ENCODE data around the gene PLEKHG7. TPM values are rescaled to one million over a fixed set of nuclear protein-coding genes. Genes with fewer than 3 reads are reported as not detected.
"Not testable (repeated sequence)": the region's sequence is repeated elsewhere in the genome, so short reads cannot be mapped to it uniquely, and the experiment has no call there.

PLEKHG7 gene
- total RNA-seq, 1 donor from 2014 or later: not detected

DNA sequence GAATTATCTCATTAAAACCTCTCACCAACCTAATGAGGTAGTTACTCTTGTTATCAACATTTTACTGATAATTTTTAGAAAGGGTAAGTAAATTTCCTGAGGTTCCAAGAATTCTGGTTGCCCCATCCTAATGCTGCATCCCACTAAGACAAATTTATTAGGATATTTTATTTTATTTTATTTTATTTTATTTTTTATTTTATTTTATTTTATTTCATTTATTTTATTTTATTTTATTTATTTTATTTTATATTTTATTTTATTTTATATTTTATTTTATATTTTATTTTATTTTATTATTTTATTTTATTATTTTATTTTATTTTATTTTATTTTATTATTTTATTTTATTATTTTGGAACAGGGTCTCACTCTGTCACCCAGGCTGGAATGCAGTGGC, 46.9 kb downstream of the PLEKHG7 start:
- DNase-seq: not testable (repeated sequence)

DNA sequence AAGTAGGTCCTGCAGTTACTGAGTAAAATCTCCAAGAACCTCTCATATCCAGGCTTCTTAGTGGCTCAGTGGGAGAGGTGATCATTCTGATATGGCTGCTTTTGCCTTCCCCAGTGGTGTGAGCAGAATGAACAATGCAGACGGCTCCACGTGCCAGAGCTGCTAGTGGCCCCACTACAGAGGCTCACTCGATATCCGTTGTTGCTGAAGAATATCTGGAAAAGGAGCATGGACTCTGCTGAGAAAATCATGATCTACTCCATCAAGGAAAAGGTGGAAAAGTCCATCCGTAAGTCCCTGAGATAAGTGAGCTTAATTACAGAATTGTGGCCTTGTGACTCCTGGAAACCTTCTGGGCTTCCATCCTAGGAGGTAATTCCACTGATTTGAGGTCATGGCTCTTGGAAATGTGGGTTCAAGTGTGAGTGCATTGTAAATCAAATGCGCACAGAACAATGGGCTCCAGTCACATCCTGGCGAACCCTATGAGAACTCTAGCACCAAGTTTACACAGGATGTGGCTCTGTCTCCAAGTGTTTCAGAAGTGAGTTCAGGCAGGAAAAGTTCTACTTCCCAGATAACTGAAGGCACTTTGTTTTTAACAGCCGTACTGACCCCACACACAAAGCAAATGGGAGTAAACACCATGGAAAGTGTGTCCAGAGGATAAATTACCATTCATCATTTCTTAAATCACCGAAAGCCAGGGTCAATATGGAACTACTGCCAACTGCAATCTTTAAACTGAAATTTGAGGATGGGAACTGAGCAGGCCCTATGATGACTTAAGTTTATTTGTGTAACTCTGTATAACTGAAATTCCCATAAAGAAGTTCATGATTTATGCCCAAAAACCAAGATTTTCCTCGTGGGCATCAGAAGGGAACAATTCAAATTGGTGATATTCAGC, 51.4 kb downstream of the PLEKHG7 start:
- no peak for DNase-seq

DNA sequence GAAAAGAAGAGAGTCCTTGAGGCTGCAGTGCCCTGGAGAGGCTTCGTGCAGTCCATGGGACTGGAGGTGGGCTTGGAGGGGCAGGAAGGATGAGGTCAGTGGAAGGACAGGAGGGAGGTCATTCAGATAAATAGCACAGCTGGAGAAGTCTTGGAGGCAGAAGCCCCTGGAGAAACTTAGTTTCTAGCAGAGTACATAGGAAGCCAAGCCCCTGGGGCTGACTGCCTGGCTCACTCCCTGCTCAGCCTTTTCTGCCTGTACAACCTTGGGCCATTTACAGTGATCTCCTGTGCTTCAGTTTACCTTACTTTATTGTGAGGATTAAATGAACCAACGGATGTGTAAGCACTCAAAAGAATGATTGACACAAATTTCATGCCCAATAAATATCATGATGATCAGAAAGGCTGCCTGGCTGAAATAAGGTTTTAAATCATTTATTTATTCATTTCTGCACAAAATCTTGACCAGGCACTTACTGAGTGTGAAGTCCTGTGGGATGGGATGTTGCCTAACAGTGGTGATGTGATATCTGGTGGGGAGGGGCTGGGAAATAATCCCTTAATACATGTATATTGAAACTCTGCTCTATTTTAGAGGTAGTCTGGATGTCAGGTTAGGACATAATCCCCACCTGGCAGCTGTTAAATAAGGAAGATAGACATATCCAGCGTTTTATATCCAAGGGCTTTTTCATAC, 54.3 kb downstream of the PLEKHG7 start:
- DNase-seq: no peak

DNA sequence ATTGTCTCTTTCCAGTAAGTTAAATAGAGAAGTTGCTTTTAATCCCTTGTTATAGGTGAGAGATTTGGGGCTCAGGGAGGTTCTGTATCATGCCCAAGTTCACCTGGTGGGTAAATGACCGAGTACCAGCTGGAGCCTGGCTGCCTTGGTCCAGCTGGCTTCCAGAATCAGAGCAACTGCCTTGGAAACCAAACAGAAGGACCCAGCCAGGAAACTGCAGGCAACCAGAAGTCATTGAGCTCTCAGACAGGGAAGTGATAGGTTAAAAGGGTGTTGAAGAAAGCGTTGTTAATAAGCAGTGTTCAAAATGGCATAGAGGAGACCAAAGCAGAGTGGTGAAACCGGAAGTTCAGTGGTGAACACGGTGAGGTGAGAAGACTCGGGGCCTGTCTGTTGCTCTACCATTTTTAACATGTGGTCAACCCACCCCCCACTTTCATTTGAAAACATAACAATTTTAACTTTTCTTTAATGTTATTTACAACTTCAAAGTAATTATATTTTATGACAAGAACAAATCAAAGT, 54.9 kb downstream of the PLEKHG7 start:
- DNase-seq: no peak

DNA sequence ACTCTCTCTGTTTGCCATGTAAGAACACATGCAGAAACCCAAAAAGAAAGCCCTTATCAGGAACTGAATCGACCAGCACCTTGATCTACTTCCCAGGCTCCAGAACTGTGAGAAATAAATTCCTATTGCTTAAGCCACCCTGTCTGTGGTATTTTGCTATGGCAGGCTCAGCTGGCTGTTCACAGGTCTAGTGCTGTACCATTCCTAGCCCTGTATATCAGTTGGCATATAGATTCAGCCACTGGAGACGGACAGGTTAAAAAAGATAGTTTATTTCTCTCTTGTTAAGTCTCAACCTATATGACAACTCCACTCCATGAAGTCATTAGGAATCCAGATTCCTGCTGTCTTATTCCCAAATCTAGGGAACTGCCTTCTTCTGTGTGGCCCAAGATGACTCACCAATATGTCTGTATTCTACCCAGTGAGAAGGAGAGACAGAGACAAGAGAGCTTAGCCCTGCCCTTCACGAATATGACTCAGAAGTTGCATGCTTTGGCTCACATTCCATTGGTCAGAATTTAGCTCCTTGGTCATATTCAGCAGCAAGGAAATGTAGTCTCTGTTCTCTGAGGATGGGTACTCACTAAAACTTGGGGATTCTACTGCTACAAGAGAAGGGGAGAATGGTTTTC, 57.0 kb downstream of the PLEKHG7 start:
- DNase-seq: no peak

DNA sequence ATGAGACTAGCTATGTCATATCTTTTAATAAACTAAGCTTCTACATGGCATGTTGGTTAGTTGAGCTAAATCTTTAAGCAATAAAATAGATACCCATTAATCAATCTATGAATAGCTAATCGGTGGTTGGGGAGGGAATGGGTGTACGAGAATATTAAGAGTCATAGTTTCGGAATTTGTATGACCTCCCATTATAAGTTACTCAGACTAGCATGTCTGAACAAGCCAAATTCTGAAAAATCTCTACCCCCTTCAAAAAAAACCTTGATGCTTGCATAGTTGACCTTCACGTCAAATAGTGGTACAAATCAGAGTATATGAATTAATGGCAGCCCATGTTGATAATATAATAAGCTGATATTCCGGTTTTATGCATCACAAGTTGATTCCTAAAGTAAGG, 60.0 kb downstream of the PLEKHG7 start:
- DNase-seq: no peak

DNA sequence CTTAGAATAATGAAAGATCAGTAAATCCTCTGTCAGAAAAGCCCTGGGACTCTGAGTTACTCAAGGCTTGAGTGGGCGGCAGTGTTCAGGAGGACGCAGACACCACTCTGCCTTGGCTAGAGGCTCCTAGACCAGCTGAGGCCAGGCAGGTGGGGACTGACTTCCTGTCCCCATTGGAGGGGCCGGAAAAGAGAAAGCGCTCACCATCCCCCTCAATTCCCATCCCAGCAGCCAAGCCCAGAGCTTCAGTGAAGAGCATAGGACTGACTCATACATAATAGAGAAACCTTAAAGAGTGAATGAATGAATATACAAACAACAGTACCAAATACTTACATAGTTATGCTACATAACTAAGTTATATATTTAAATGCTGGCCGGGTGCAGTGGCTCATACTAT, 62.0 kb downstream of the PLEKHG7 start:
- no peak for DNase-seq

DNA sequence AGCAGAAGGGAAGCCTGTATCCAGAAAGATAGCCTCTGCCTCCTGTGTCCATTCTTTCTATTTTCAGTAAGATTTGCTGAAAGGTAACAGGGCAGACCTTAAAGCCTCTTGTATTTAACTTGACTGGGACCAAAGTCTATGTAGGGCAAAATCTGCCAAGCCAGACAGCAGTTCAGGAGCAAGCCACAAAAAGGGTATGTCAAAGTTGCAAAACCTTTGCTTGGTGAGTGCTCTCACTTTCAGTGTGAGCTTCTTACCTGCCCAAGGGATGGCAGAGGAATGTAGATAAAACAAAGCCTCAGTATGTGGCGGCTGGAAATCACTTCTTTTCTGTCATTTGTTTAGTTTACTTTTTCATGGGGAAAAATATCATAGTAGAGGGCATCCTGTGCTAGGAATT, 63.1 kb downstream of the PLEKHG7 start:
- no peak for DNase-seq

DNA sequence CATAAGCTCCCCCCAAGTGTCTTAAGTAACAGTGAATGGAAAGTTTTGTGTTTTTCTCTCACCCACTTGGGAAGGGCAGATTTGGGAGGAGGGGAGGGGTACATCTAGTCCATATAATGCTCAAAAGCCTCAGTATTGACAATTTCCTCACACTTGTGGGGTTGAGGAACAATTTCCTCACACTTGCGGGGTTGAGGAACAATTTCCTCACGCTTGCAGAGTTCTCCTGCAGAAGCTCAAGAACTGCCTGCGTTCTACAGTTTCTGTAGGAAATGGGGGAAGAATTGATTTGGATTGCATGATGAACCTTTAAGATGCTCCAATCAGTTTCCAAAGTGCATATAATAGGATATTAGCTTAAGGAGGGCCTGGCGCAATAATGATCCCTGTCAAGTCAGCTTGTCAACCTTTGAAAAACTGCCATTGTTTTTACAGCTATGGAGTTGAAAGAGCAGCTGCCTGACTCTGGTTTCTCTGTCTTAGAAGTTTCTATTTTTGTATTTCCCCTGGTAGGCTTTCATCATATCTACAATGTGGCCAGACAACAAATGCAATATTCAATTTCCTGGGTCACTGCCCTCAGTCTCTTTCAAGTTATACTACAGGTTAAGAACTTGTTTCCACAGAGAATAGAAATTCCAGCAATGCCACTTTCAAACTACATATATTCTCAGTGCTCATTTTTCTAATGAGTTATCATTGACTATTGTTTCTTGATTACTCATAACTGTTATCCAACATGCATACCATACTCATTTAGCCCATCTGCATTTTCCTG, 66.5 kb downstream of the PLEKHG7 start:
- DNase-seq: no peak

DNA sequence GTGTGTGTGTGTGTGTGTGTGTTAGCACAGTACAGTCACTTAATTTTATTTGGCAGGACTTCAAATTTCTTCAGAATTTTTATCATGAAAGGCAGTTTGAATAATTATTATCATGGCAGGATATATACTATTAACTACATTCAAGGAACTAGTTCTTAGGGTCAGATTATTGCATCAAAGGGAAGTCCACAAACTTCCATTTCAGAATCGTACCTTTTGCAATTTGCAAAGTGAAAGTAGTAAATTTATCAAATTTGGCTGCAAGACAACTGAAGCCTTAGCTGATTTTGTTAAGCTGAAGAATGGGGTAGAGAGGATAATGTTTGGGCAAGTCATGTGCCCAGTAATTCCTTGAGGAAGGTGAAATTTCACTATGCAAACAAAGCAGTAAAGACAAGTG, 68.2 kb downstream of the PLEKHG7 start:
- no peak for DNase-seq

DNA sequence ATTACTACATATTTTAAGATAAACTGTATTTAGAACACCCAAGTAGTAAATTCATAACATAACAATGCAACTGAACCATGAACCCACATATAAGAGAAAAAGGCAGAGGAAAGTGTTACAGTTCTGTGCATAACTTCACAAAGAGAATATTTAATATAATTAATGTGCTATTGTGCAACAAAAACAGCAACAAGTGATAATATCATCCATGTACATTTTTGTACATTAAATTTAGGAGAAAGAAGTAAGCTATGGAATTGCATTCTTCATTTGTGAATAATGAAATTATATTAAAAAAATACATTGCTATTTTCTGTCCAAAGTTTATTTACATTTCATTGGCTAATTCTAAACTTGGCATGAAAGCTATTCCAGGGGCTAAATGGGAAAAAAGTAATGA, 72.6 kb downstream of the PLEKHG7 start:
- no peak for DNase-seq

DNA sequence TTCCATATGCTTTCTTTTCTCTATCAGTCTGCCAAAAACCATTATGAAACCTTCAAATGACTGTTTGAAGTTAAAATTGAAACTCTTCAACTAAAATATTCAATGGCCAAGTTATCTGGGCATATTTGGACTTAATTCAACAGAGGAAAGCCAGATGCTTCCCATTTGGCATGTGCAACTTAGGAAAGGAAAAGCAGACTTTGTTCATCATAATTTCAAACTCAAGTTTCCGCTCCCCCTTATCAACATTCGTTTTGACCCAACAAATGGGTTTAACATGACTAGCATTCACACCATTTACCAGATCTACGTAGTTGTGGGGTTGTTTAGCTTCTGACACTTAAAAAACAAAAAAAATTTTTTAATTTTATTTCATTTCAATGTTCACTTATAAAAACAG, 75.7 kb downstream of the PLEKHG7 start:
- no peak for DNase-seq

DNA sequence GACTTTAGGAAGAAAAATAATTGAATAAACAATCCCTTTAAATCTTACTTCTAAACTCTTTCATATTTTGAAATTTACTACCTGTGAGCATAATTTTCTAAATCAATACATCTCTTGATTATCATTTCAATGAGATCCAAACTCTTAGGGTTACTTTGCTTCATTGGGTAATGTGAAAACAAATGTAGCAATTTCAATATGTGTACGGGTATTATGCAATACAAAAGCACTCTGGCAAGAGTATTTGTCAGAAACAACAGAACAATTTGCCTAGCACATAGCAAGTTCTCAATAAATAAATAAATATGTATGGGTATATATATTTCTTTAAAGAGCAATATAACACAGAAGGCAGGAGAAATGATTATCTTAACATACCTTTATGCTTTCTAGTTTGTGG, 77.1 kb downstream of the PLEKHG7 start:
- DNase-seq: no peak

DNA sequence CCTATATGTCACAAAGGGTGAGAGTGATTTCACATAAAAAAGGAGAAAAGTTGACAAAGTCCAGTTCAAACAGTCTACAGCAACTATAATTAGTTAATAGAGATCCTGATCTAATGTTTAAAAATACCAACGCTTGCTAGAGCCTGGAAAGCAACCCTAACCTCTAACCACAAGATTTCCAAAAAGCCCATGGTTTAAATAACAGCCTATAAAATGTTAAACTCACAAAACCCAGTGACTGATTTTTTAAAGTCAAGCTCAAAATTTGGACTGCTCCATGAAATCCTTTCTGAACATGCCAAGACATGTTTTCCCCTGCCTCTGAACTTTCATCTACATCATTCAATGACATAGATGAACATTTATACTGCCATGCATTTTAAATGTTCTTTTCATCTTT, 81.6 kb downstream of the PLEKHG7 start:
- no peak for DNase-seq

DNA sequence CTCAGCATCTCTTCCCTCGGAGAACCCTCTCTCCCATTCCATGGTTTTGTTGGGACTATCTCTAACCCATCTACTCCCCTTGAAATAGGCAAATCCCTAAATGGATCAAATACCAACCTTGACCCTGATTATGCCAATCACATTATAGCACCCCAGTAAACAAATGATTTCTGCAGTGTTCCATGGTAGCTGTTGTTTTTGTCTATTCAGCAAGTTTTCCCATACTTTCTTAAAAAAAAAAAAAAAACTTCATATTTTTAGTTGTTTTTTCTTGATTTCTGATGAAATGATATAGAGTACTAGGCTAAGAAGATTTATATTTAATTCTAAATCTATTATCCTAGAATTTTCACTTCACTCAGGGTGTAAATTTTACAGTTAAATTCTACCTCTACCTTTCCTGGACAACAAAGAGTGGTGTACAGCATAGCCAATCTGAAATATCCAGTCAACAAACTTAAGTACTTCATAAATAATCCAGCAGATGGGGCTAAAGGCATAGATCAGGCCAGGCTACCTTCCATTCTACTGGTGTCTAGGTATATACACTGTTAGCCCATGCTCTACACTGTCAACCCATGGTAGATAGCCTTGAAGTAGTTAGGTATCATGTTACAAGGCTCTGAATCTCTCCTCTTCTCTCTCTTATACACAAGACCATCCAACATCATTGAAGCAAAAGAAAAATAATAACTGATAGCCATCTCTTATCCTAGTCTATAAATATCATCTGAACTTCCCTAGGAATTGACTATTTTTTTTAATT, 82.2 kb downstream of the PLEKHG7 start:
- DNase-seq: no peak

DNA sequence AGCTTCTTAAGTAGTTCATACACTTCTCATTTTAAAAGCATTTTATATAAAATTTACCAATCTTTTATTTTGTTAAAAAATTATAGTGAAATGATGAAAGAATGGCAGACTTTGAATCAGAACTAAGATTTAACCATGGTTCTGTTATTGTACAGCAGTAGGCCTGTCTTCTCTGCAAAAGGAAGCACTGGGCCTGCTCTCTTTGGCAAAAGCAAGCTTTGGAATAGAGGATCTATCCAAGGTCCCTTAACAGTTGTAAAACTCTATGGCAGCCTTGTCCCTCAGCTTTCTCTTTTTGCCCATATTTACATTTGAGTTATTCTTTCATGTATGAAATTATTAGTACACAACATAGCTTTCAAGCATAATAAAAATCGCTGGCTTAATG, 82.8 kb downstream of the PLEKHG7 start:
- DNase-seq: no peak

DNA sequence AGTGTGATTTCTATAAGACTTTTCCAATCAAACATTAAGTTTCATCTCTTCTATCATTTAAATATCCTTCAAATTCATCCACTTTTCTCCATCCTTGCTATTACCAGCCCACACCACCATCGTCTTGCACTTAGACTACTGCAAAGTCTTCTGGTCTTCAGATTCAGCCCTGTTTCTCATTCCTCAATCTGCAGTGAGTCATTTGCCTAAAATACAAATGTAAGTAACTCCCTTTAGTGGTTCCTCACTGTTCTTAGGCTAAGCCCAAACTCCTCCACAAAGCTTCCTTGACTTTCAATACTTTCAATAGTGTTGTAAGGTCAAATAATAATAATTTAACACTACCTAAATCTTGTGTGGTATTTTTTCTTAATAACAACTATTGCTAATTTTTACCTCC, 83.3 kb downstream of the PLEKHG7 start:
- no peak for DNase-seq

DNA sequence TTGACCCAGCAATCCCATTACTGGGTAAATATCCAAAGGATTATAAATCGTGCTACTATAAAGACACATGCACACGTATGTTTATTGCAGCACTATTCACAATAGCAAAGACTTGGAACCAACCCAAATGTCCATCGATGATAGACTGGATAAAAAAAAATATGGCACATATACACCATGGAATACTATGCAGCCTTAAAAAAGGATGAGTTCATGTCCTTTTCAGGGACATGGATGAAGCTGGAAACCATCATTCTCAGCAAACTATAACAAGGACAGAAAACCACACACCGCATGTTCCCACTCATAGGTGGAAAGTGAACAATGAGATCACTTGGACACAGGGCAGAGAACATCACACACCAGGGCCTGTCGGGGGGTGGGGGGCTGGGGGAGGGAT, 91.6 kb downstream of the PLEKHG7 start:
- not testable (repeated sequence) for DNase-seq

DNA sequence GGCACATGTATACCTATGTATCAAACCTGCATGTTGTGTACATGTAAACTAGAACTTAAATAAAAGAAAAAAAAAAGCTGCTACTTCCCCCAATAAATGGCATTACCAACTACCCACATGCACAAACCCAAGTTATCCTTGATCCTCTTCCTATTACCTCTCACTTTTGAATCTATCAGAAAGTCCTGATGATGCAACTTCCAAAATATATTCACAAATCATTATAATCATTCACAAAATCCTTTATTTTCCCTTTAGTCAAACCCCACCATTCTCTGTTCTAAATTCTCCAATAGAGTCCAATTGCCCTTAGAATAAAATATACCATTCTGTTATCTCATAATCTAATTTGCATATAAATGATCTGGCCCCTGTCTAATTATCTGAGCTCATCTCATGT, 92.0 kb downstream of the PLEKHG7 start:
- DNase-seq: no peak

DNA sequence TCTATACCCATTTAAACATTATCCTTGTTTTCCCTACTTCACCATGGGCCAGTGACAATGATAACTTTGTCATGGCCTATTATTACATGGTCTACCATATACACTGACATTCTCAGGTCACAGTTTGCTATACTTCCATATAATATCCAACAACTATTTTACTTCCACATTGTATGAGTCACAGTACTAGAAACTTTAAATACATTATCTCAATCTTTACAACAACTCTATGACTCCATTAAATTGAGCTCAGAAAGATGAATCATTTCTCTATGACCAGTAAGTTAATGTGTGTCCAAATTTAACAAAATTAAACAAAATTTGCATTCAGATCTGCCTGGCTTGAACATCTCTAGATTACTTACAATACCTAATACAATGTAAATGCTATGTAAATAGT, 93.9 kb downstream of the PLEKHG7 start:
- no peak for DNase-seq

DNA sequence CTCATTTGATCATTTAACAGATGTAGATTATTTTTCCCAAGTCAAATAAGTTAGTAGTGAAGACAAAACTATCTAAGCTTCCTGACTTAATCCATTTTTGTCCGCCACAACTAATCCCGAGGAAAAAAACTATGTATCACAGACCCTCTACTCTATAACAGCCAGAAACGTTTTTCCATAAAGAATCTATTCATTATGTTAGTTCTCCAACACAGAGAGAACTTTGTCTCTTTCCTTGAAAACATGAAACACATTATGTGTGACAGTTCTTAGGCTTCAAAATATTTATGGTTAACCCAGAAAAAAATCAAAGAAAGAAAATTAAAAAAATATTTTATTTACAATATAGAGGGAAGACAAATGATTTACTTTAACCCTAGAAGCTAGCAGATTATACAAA, 100.1 kb downstream of the PLEKHG7 start:
- no peak for DNase-seq

DNA sequence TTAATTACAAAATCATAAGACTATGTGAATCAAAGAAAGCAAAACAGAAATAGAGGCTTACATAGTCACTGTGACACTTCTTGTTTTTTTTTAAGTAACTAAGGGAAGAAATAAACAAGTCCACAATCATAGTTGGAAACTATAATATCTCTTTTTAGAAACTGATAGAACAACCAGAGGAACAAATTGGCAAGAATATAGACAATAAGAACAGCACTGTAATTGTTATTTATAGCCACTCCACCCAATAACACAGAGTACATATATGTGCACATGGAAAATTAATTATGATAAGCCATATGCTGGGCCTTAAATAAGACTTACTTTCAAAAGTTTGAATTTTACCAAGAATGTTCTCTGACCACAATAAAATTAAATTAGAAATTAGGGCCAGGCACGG, 101.1 kb downstream of the PLEKHG7 start:
- no peak for DNase-seq

Data from occipital lobe (tissue), 2 donors.